HT1080 (cell line): ENCODE results near the gene USP7. TPM values are rescaled to one million over a fixed set of nuclear protein-coding genes. Genes with fewer than 3 reads are reported as not detected.
"Not testable (repeated sequence)": the region's sequence is repeated elsewhere in the genome, so short reads cannot be mapped to it uniquely, and the experiment has no call there.

Experiments used
- DNase-seq: peaks from one replicate; pipeline ENCODE4 v3.0.0-alpha.2; 2015; ENCODE audit warnings: low read depth
- total RNA-seq: library from RNA; depleted of rRNA; stranded (reverse); fragments of >200 nt; shearing (Covaris generic); gene quantifications from 2 replicates; pipeline ENCODE4 v1.2.3, GENCODE V29; 2014

USP7 gene
- total RNA-seq, 1 experiment from 2014 or later: 86.0 TPM

DNA sequence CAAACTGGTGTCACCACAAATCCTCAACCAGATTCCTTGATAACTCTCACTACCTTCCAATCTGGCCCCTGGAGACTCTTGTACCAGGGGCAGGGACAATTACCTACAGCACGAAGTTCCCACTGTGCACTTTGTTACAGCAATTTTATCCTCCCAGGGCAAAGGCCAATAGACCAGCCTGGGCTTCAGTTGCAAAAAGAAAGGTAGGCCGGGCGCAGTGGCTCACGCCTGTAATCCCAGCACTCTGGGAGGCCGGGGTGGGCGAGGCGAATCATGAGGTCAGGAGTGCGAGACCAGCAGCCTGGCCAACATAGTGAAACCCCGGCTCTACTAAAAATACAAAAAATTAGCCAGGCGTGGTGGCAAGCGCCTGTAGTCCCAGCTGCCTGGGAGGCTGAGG lies 36.9 kb downstream of the USP7 start:
- DNase-seq: no peak

DNA sequence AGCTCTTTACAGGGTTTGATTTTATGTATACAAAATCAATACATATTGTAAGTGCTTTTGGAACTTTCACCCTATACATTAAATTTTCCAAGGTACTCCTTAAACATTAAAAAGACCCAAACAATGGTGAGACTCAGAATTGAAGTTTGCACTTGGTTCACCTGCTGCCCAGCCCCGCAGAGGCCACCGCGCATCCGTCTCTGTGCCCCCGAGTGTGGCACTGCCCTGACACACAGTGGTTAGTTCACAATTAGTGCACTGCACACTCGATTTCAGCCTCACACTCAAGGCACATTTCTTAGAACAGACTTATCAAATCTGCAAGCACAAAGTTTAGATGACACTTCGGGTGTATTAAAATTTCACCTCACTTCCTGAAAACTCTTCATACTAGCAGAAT lies 38.3 kb downstream of the USP7 start:
- DNase-seq: no peak

DNA sequence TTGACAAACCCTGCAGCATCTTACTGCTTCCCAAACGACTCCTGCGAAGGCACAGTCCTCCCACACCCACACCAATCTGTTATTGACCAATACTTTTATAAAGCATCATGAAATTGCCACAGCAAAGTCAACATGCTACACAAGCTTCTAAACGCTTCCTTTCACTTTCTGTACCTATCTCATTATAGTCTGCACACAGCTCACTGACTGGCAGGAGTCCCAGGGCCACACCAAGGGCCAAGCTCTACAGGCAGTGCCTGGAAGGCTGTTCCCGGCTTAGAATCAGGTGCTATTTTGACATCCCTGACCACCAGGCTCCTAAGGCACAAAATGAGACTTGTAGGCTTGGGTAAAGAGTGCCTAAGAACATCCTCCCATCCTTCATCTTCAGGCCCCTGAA lies 39.5 kb downstream of the USP7 start:
- no peak for DNase-seq

DNA sequence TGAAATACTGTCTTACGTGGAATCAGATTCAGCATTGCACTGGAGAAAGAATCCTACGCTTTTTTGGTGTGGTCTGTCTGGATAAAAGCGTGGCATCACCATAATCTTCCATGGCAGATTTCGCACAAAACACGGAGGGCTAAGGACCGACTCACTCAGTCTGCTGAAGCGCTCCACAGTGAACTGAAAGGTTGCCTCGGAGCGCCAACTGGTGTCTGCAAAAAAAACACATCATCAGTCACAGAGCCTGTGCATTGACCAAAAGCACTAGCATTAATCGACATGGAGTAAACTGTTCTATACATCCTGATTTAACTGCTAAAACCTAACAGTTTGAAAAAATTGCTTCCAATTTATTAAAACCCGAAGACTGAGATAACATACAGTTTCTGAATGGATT lies 40.5 kb downstream of the USP7 start:
- DNase-seq: no peak

DNA sequence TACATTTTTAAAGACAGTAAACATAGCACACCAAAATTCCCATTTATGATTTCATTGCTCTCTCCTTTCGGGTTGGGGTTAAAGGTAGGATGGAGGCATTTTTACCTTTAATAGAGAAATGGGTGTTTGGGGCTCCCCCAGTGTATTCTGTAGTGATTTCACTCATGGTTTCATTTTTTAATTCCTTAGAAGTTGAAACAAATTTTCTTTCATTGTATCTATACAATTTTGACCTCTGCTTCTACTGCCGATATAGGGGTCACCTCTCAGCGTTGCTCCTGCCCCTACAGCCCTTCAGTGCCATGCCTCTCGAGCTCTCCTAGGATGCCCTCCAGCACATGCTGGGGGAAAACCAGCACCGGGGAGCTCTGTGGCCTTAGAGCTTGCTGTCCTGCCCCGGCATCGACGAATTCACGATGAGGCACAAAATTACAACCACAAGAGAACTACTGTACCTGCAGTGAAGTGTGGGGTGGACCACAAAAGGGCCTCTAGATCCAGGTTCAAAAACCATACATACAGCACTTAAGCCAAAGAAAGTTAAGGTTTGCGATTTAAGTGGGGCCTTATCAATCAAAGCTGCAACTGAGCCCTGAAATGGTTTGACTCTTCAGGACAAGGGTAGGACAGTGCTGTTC lies 42.2 kb downstream of the USP7 start:
- no peak for DNase-seq

DNA sequence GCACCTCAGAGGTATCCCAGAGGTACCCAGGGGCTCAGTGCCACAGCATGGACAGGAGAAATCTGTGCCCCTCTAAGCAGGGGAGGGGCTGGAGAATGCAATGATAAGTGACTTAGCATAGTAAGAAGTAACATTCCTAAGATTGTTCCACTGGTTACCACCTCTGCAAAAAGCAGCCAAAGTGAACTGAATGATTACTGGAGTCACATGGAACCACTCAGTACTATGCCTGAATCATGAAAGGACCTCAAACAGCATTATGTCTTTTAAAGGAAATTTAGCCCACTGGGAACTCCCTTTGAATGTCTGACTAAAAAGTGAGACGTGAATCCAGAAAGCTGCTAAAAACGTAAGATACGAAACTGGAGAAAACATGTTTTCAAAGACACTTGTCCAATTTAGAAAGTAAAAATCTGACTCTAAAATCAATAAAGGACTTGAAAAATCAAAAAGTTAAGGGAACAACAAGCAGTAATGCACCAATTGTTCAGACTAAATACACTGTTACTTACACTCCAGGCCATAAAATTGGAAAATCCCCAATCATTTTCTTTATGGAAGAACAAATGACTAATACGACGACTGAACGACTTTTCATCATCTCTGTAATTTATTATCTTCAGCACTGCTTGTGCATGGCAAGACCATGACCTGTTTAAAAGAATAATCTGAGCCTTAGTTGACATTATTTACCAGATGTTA lies 42.9 kb downstream of the USP7 start:
- DNase-seq: no peak

DNA sequence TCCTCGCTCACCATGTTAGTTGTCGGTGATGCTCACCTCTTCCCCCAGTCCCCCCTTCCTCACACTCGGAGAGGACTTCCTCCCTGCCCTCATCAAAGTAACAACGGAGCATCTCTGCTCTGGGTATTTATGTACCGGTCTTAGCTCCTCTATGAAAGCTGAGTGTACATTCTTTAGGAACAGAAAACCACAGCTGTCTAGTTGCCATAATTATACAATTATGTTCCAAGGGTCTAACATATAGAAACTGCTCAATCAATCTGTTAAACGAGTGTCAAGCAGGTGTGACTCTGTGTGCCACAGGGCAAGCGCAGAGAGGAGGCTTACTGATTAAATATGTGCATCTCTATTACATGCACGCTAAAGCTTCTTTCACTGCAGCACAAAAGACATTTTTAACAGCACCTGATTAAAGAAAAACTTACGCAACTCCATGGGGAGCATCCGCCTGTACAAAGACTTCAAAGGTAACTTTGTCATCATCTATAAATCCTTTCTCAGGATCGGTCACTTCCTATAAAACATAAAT lies 43.7 kb downstream of the USP7 start:
- no peak for DNase-seq

DNA sequence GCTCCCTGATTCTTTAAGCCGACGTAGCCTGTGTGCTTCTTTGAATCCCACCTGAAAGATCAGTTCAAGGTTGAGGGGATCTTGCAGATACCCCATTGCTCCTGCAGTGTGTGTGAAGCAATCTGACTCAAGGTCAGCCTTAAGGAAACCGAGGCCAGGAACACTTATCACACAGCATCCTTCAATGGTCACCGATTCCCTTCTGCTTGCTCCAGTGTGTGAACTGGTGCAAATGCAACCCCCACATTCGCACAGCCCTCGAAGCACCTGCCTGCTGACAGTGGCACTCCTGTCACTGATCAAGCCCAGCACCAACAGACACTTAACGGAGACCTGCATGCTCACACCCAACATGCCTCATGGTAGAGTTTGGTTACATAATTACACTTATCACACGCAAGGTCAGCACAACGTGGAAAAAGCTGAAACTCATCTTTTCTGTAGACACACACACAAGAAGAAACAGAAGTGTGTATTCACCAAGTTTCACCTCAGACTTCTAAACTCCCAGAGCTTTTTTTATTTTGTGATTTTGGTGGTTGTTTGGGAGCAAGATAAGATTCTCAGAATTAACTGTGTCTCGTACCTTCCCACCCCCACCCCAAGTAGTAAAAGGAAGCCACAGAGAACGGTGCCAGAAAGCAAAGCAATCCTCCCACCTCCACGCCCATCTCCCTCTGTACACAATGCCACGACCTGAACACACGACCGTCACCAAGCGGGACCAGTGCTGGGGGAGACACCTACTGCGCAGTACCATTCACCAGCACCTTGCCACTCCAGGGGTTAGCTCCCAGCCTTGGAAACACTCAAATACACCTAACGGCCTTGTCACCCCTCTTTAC lies 44.4 kb downstream of the USP7 start:
- DNase-seq: no peak

DNA sequence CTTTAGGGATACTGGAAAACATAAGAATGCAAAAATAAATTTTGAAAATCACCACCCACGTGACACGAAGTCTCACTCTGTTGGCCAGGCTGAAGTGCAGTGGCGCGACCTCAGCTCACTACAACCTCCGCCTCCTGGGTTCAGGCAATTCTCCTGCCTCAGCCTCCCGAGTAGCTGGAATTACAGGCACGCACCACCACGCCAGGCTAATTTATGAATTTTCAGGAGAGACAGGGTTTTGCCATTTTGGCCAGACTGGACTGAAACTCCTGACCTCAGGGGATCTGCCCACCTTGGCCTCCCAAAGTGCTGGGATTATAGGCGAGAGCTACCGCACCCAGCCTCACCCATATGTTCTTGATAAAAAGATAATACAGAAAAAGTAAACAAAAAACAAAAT lies 46.4 kb downstream of the USP7 start:
- not testable (repeated sequence) for DNase-seq

DNA sequence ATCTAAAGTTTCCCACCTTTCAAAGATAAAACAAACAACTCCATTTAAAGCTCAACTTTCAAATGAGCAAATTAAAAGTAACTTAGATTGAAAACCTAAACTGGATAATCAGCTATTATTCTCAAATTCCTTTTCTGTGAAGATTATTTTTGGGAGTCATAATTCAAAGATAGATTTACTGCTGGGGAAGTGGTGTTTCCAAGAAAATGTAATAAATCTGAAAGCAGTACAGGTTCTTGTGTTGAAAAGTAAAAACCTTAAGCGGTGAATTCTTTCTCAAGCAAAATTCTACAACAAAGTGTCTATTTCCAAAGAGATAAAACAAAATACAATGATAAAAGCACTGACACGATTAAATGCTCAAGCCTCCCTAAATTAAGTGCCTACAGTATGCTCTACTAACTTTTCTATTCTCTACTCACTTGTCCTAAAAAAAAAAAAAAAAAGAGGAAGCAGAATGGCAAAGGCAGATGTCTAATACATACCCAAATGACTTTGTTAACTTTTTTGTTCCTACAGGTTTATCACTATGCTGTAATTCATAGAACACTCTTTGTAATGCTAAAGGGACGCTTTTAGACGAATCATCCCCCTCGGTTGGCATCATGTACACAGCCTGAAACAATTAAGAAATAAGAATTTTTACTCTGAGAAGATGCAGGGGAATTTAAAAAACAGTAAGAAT lies 47.0 kb downstream of the USP7 start:
- DNase-seq: no peak

DNA sequence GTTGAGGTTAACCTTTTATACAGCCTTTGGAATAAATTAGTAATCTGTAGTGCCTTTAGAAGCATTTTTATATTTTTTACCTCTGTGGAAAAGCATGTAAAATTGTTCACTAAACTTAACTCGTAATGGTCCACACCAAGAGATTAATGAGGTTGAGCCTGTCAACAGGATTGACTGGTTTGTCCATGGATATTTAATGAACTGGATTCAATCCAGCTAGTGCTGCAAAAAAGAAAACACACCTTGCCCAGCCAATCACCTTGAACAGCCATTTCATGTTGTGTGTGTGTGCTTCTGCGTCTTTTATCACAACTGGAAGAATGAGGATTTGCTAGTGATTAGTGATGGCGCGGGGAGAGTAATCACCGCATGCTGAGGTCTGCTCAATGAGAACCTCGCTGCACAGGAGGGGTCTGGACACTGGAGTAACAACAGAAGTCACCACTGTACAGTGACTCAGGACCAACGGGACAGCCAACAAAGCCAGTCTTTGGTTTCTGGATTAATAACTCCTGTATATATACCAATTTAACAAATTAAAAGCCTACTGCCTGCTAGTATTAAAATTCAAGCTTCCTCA lies 47.9 kb downstream of the USP7 start:
- no peak for DNase-seq

DNA sequence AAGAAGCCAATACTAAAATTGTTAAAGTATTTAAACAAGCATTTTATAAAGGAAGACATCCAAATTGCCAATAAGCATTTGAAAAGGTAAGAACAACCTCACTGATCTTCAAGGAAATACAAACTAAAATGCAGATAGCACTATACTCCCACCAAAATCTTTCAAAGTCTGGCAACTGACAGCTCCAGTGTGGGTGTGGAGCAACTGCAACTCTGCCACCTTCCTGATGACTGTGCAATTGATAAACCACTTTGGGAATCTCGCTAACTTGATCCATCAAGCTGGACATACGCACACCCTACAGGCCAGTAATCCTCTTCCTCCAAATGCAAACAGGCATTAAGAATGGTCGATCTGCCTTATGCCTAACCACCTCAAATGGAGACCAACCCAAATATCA lies 49.6 kb downstream of the USP7 start:
- no peak for DNase-seq

DNA sequence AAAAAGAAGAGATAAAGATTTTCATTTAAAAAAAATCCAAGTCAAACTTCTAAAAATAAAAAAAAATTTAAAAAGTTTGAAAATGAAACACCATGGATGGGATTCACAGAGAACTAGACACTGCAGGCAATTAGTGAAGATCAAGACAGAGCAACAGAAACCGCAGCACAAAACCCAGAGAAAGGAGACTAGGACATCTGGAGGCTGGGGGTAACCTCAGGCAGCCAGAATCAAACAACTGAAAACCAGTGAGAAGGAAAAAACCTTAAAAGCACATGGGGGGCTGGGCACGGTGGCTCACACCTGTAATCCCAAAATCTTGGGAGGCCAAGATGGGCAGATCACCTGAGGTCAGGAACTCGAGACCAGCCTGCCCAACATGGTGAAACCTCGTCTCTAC lies 50.9 kb downstream of the USP7 start:
- no peak for DNase-seq

DNA sequence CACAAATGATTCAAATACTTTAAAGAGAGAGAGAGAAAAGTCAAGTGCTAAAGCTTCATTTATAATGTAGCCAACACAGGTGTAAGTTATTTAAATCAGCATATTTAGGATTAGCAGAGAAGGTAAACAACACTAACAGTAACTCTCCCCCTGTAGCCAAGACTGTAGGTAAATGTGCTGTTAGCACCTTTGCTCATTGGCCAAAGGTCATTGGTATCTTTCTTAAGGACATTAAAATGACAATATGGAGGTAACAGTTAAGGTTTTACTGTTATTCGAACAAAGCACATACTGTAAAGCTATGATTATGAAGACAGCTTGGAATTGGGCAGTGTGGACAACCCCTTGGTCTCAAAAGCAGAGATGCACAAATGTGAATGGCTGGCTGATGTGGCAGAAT lies 52.9 kb downstream of the USP7 start:
- DNase-seq: no peak

DNA sequence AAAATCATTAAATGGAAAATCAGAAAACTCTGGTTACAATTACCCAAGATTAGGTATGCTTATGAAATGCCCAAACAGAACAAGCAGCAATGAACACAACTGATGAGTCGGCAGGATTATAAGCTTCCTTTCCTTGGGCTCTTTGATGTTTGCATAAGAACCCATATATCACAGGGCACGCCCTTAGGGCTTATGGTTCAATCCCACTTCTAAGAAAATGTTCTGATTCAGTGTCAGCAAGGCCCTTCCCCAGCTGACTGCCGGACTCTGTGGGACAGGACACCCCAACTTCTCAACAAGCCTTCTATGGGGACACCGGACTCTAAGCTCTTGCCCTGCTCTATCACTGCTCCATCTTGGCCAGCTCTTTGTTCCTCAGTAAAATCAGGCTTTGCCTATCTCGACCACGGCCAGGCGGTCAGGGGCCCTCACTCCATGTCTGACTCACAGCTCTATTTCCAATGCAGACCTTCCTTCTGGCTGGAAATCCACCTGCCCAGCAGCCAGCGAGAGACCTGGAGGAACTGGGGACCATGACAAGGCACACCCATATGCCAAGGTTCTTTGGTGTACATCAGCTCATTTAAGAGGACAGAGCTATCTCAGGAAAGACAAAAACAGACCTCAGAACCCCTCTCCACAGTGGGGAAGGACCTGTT lies 54.8 kb downstream of the USP7 start:
- DNase-seq: no peak

DNA sequence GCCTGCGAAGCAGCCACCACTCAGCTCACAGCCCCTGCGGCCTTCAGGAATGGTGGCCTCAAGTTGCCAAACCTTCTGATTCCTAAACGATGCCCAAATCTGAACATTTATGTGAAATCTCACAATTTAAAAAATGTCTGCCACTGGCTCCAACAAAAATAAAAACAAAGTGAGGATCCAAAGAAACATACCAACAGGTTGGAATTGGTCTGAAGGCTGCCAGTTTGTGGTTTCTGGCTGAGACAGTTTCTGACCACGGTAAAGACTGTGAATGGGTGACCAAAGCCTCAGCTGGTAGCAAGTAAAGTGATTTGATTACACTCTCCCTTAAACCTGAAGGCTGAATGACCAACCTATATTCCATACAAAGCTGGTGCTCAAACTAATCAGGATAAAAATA lies 56.6 kb downstream of the USP7 start:
- no peak for DNase-seq

DNA sequence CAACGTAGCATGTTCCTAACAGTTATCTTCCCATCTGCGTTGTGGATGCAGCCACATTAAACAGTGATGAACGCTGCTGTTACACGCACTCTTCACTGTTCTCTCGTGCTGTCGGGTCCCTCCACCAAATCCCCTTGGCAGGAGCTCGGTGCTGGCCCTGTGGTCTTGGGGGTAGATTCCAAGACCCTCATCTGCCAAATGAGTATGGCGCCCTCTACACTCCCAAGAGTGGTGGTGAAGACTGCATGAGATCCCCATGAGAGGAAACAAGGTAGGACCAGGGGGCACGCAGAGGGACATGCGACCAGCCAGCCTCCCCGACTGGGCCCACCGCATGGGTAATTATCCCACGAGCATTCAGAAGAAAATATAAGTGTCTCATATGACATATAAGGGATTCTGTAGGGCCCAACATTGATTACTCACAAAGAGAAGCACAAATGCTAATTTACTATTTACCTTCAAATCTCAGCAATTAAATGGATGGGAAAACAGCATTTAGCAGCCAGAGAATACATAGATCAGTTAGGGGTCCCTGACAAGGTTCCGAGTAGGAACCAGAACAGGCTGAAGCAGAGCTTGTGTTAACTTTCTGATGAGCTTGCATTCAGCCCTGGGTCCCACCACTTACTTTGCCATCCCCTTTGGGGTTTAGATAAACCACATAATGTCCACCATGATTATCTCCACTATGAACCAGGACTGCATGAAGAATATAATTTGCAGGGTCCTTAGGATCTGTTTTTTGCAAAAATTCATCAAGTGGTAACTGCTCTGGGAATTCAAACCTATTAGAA lies 57.7 kb downstream of the USP7 start:
- DNase-seq: no peak

DNA sequence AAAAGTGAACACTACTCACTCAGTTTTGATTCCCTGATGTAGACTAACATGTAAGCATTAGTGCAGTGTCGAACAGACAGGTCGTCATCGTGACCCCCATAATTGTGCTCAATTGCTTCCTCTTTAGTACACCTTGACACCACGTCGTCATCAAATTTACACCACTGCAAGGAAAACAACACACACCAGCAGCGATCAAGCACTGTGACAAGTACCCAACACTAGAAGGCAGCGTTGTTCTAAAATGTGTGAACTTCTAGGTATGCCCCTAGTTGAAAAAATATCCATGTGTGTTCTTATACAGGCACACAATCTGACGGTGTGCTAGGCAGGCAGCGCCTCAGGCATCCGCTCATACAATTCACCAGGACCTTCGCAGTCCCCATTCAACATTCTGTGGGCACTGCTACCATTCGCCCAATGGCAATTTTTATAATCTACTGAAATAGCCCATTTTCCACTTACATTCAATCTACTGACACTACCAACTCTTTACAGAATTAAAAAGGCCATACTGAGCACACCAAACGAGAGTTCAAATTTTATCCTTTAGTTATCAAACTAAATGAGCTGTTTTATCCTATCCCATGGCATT lies 58.4 kb downstream of the USP7 start:
- DNase-seq: peak; percentile 46

DNA sequence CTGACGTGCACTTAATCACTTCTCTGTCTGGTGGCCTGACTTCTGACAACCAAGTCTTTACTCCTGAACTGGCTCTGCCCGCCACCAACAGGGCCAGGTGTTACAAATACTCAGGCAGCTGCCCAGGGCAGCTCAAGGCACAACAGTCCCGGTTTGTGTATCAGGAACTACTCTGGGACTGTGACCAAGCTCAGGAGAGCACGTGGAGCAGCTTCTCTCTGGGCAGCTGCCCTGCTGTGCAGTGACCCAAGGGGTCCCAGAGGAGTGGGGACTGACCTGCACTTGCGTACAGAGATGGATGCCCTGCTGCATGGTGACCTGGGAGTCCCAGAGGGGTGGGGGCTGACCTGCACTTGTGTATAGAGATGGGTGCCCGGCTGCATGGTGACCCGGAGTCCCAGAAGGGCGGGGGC lies 59.7 kb downstream of the USP7 start:
- no peak for DNase-seq
